ENCODE measurements around the gene RYR3.

The RYR3 gene

GRCh38 chr15:33370623-33371020 lies 59.9 kb downstream of the RYR3 start:
- no peak overlapping the region for H3K14ac ChIP-seq (ENCODE audit: low read length)
- no peaks in the 10 kb centered on the region for H3K4me1 ChIP-seq (ENCODE audit: control insufficient read depth in 1 of 2, insufficient read depth in 2 of 2, low read length in 2 of 2)
- H2BK120ac ChIP-seq (ENCODE audit: insufficient read depth, low read length, poor library complexity): no peak overlapping the region
- H4K8ac ChIP-seq (ENCODE audit: low read depth, low read length): no peak overlapping the region
- WGBS (ENCODE audit: extremely low coverage, insufficient coverage, insufficient read length): no CpG with 5 or more reads among the region's 3 CpGs
- no peak overlapping the region for H3K9ac ChIP-seq (ENCODE audit: low read length)
- no peak for DNase-seq
- no peak overlapping the region for H4K12ac ChIP-seq (ENCODE audit: low read depth, low read length)
- H3K27me3 ChIP-seq (ENCODE audit: insufficient read depth, low read length): no peaks in the 10 kb centered on the region
- H2BK12ac ChIP-seq (ENCODE audit: low read length): no peak overlapping the region
- H3K36me3 ChIP-seq (ENCODE audit: control insufficient read depth in 1 of 2, insufficient read depth in 2 of 2, low read length in 2 of 2): peaks cover 0 to 2% of the 10 kb centered on the region in 2 experiments
- H3K27ac ChIP-seq (ENCODE audit: low read depth, low read length): no peak overlapping the region
- no peak overlapping the region for H4K91ac ChIP-seq (ENCODE audit: low read depth, low read length)
- H3K4me3 ChIP-seq (ENCODE audit: low read depth, low read length): no peak overlapping the region
- no peaks in the 10 kb centered on the region for H3K79me2 ChIP-seq (ENCODE audit: control insufficient read depth, insufficient read depth, low read length, poor library complexity)
- no peaks in the 10 kb centered on the region for H3K9me3 ChIP-seq (ENCODE audit: insufficient read depth, low read depth, low read length)
- H3K18ac ChIP-seq (ENCODE audit: low read length): no peak overlapping the region
- H3K4me2 ChIP-seq (ENCODE audit: low read length): no peak overlapping the region
- H3K23ac ChIP-seq (ENCODE audit: low read length): no peak overlapping the region
- H3K79me1 ChIP-seq (ENCODE audit: low read length): no peaks in the 10 kb centered on the region
- no peak overlapping the region for H2AFZ ChIP-seq (ENCODE audit: insufficient read depth, low read length, poor library complexity)
- H2BK5ac ChIP-seq (ENCODE audit: low read depth, low read length, poor library complexity): no peak overlapping the region
- no peak overlapping the region for H3K4ac ChIP-seq (ENCODE audit: low read depth, low read length)
- H2AK5ac ChIP-seq (ENCODE audit: low read length): no peak overlapping the region

DNA sequence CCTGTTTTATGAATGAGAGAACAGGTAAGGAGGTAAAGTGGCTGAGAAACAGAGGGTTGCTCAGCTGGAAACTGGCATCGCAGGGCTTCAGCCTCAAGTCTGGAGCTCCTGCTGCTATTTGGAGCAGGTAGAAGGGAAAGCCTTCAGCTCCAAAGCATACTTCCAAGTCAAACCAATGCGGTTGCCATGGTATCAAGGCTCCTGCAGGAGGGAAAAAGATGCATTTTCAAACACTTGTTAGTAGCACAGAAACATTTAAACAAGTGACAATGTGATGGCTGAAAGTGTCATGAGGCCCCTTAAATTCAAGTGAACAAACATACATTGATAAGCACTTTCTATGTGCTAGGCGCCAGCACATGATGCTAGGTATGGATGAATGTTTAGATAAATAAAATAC lies 60.4 kb downstream of the RYR3 start:
- WGBS (ENCODE audit: extremely low coverage, insufficient coverage, insufficient read length): no CpG with 5 or more reads among the region's 3 CpGs

GRCh38 chr15:33374226-33374914 lies 63.6 kb downstream of the RYR3 start:
- Histone ChIP-seq H2BK12ac (ENCODE audit: low read length) (no peak overlapping the region), H3K36me3 (ENCODE audit: control insufficient read depth in 1 of 2, insufficient read depth in 2 of 2, low read length in 2 of 2) (no peaks in the 10 kb centered on the region), H2AFZ (ENCODE audit: insufficient read depth, low read length, poor library complexity) (no peak overlapping the region), H3K79me2 (ENCODE audit: control insufficient read depth, insufficient read depth, low read length, poor library complexity) (no peaks in the 10 kb centered on the region), H3K4ac (ENCODE audit: low read depth, low read length) (no peak overlapping the region), H3K27me3 (ENCODE audit: insufficient read depth, low read length) (no peaks in the 10 kb centered on the region), H4K91ac (ENCODE audit: low read depth, low read length) (no peak overlapping the region), H4K12ac (ENCODE audit: low read depth, low read length) (no peak overlapping the region), H3K23ac (ENCODE audit: low read length) (no peak overlapping the region), H3K79me1 (ENCODE audit: low read length) (no peaks in the 10 kb centered on the region), H4K8ac (ENCODE audit: low read depth, low read length) (no peak overlapping the region), H3K18ac (ENCODE audit: low read length) (no peak overlapping the region), H3K4me2 (ENCODE audit: low read length) (no peak overlapping the region), H3K27ac (ENCODE audit: low read depth, low read length) (no peak overlapping the region), H3K9me3 (ENCODE audit: insufficient read depth, low read depth, low read length) (no peaks in the 10 kb centered on the region), H3K4me1 (ENCODE audit: control insufficient read depth in 1 of 2, insufficient read depth in 2 of 2, low read length in 2 of 2) (no peaks in the 10 kb centered on the region), H2AK5ac (ENCODE audit: low read length) (no peak overlapping the region), H3K4me3 (ENCODE audit: low read depth, low read length) (no peak overlapping the region), H2BK120ac (ENCODE audit: insufficient read depth, low read length, poor library complexity) (no peak overlapping the region), H2BK5ac (ENCODE audit: low read depth, low read length, poor library complexity) (no peak overlapping the region), H3K9ac (ENCODE audit: low read length) (no peak overlapping the region), H3K14ac (ENCODE audit: low read length) (no peak overlapping the region)
- no CpG with 5 or more reads among the region's 5 CpGs for WGBS (ENCODE audit: extremely low coverage, insufficient coverage, insufficient read length)
- DNase-seq: no peak

More for the DNA sequence above, 60.4 kb downstream of the RYR3 start:
- Histone ChIP-seq H3K4me2 (ENCODE audit: low read length) (no peak overlapping the region), H3K79me1 (ENCODE audit: low read length) (no peaks in the 10 kb centered on the region), H3K79me2 (ENCODE audit: control insufficient read depth, insufficient read depth, low read length, poor library complexity) (no peaks in the 10 kb centered on the region), H2BK120ac (ENCODE audit: insufficient read depth, low read length, poor library complexity) (no peak overlapping the region), H3K9ac (ENCODE audit: low read length) (no peak overlapping the region), H4K91ac (ENCODE audit: low read depth, low read length) (no peak overlapping the region), H3K27ac (ENCODE audit: low read depth, low read length) (no peak overlapping the region), H3K4ac (ENCODE audit: low read depth, low read length) (no peak overlapping the region), H3K23ac (ENCODE audit: low read length) (no peak overlapping the region), H2AFZ (ENCODE audit: insufficient read depth, low read length, poor library complexity) (no peak overlapping the region), H4K12ac (ENCODE audit: low read depth, low read length) (no peak overlapping the region), H2BK5ac (ENCODE audit: low read depth, low read length, poor library complexity) (no peak overlapping the region), H3K4me3 (ENCODE audit: low read depth, low read length) (no peak overlapping the region), H3K18ac (ENCODE audit: low read length) (no peak overlapping the region), H2AK5ac (ENCODE audit: low read length) (no peak overlapping the region), H3K14ac (ENCODE audit: low read length) (no peak overlapping the region), H3K27me3 (ENCODE audit: insufficient read depth, low read length) (no peaks in the 10 kb centered on the region), H3K36me3 (ENCODE audit: control insufficient read depth in 1 of 2, insufficient read depth in 2 of 2, low read length in 2 of 2) (peaks cover 0 to 2% of the 10 kb centered on the region in 2 experiments), H3K9me3 (ENCODE audit: insufficient read depth, low read depth, low read length) (no peaks in the 10 kb centered on the region), H4K8ac (ENCODE audit: low read depth, low read length) (no peak overlapping the region), H3K4me1 (ENCODE audit: control insufficient read depth in 1 of 2, insufficient read depth in 2 of 2, low read length in 2 of 2) (no peaks in the 10 kb centered on the region), H2BK12ac (ENCODE audit: low read length) (no peak overlapping the region)
- no peak for DNase-seq

DNA sequence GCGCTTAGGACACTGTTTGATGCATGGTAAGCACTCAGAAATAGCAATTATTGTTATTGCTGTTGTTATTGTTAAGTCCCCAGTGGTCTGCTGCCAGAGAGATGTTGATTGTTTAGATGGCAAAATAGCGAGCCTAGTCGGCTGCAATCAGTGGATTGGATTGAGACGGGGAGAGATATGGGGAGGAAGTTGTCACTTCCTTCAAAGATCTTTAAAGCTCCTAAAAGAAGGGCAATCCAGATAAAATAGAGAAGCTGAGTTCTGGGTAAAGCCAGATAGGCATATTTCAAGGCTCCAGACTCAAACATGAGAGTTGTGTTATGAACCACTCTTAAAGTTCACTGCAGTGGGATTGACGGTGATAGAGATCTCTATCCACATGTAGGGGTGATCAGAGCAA lies 64.5 kb downstream of the RYR3 start:
- no peaks in the 10 kb centered on the region for H3K9me3 ChIP-seq (ENCODE audit: insufficient read depth, low read depth, low read length)
- H2BK120ac ChIP-seq (ENCODE audit: insufficient read depth, low read length, poor library complexity): no peak overlapping the region
- no peaks in the 10 kb centered on the region for H3K79me1 ChIP-seq (ENCODE audit: low read length)
- no peak overlapping the region for H4K8ac ChIP-seq (ENCODE audit: low read depth, low read length)
- H3K4ac ChIP-seq (ENCODE audit: low read depth, low read length): no peak overlapping the region
- no peak overlapping the region for H3K4me2 ChIP-seq (ENCODE audit: low read length)
- no peak overlapping the region for H2AFZ ChIP-seq (ENCODE audit: insufficient read depth, low read length, poor library complexity)
- no peak overlapping the region for H3K9ac ChIP-seq (ENCODE audit: low read length)
- H3K23ac ChIP-seq (ENCODE audit: low read length): no peak overlapping the region
- H3K18ac ChIP-seq (ENCODE audit: low read length): no peak overlapping the region
- H3K14ac ChIP-seq (ENCODE audit: low read length): no peak overlapping the region
- no peak overlapping the region for H3K4me3 ChIP-seq (ENCODE audit: low read depth, low read length)
- H2BK5ac ChIP-seq (ENCODE audit: low read depth, low read length, poor library complexity): no peak overlapping the region
- H3K4me1 ChIP-seq (ENCODE audit: control insufficient read depth in 1 of 2, insufficient read depth in 2 of 2, low read length in 2 of 2): no peaks in the 10 kb centered on the region
- H3K36me3 ChIP-seq (ENCODE audit: control insufficient read depth in 1 of 2, insufficient read depth in 2 of 2, low read length in 2 of 2): no peaks in the 10 kb centered on the region
- H4K12ac ChIP-seq (ENCODE audit: low read depth, low read length): no peak overlapping the region
- no peak overlapping the region for H3K27ac ChIP-seq (ENCODE audit: low read depth, low read length)
- no peak overlapping the region for H2AK5ac ChIP-seq (ENCODE audit: low read length)
- H4K91ac ChIP-seq (ENCODE audit: low read depth, low read length): no peak overlapping the region
- H2BK12ac ChIP-seq (ENCODE audit: low read length): no peak overlapping the region
- H3K27me3 ChIP-seq (ENCODE audit: insufficient read depth, low read length): no peaks in the 10 kb centered on the region
- no CpG with 5 or more reads among the region's 5 CpGs for WGBS (ENCODE audit: extremely low coverage, insufficient coverage, insufficient read length)
- no peaks in the 10 kb centered on the region for H3K79me2 ChIP-seq (ENCODE audit: control insufficient read depth, insufficient read depth, low read length, poor library complexity)
- no peak for DNase-seq
